Measurements from ENCODE around the gene NES. TPM values are rescaled to one million over a fixed set of nuclear protein-coding genes. Genes with fewer than 3 reads are reported as not detected.

The NES gene
- total RNA-seq, 4 donors from 2014 or later, result 4.3 to 10.4 (median 9.0) TPM

- Histone ChIP-seq H3K9me3 (no peaks in the 10 kb centered on the region), H3K27me3 (no peaks in the 10 kb centered on the region), H3K4me1 (peaks cover 15 to 41% of the 10 kb centered on the region in 2 donors), H3K4me3 (replicated peaks in 1 of 3) (peak overlapping the region in 1 of 3 donors; percentile 3), H3K36me3 (no peaks in the 10 kb centered on the region), H3K27ac (no peak overlapping the region)
- peak; percentile 65 to 69 for DNase-seq
- TF ChIP-seq CTCF (IDR thresholded peaks at IDR 0.05) (peak; percentile 75 to 98 (median 82)), POLR2A (IDR thresholded peaks at IDR 0.05) (no peak)
- intact Hi-C loops (cut with DNase I), result loop anchor here (5.0 kb wide), 1 partner anchor 75 kb away; no protein-coding TSS in a partner anchor
- 1 to 2% methylated on average over 51 to 53 of the region's 54 CpGs for WGBS, 2 donors
Measured at GRCh38 chr1:156656806-156657740, 20.1 kb downstream of the NES start.

GRCh38 chr1:156655904-156656516 is 21.2 kb downstream of the NES start:
- Histone ChIP-seq H3K27me3 (no peaks in the 10 kb centered on the region), H3K4me3 (replicated peaks in 1 of 3) (no peak overlapping the region), H3K27ac (no peak overlapping the region), H3K36me3 (no peaks in the 10 kb centered on the region), H3K4me1 (peaks cover 15 to 34% of the 10 kb centered on the region in 2 donors), H3K9me3 (no peaks in the 10 kb centered on the region)
- TF ChIP-seq POLR2A (IDR thresholded peaks at IDR 0.05), result no peak
- no peak for TF ChIP-seq CTCF (IDR thresholded peaks at IDR 0.05)
- DNase-seq, result no peak
- intact Hi-C loops (cut with DNase I), result loop anchor here (5.0 kb wide), 1 partner anchor 74 kb away; no protein-coding TSS in a partner anchor
- WGBS, 2 donors, result 53 to 59% methylated on average over 9 of the region's 9 CpGs

GRCh38 chr1:156655151-156655903 is 21.9 kb downstream of the NES start:
- no peak for TF ChIP-seq CTCF (IDR thresholded peaks at IDR 0.05)
- no peaks in the 10 kb centered on the region for H3K27me3 ChIP-seq
- no peak overlapping the region for H3K27ac ChIP-seq
- H3K9me3 ChIP-seq, result no peaks in the 10 kb centered on the region
- H3K36me3 ChIP-seq, result no peaks in the 10 kb centered on the region
- peaks cover 15 to 28% of the 10 kb centered on the region in 2 donors for H3K4me1 ChIP-seq
- no peak overlapping the region for H3K4me3 ChIP-seq (replicated peaks in 1 of 3)
- DNase-seq, result peak in 1 of 2 donors; percentile 35
- intact Hi-C loops (cut with DNase I), result loop anchor here (5.0 kb wide), 1 partner anchor 73 kb away; no protein-coding TSS in a partner anchor
- 36 to 47% methylated on average over 2 of the region's 2 CpGs for WGBS, 2 donors

GRCh38 chr1:156654700-156655099 is 22.5 kb downstream of the NES start:
- no peaks in the 10 kb centered on the region for H3K36me3 ChIP-seq
- H3K27ac ChIP-seq, result no peak overlapping the region
- WGBS, 2 donors, result 45 to 55% methylated on average over 1 of the region's 1 CpG
- H3K9me3 ChIP-seq, result no peaks in the 10 kb centered on the region
- no peak for DNase-seq
- intact Hi-C loops (cut with DNase I), result loop anchor here (5.0 kb wide), 1 partner anchor 72 kb away; no protein-coding TSS in a partner anchor
- TF ChIP-seq CTCF (IDR thresholded peaks at IDR 0.05) (no peak), POLR2A (IDR thresholded peaks at IDR 0.05) (no peak)
- no peak overlapping the region for H3K4me3 ChIP-seq (replicated peaks in 1 of 3)
- H3K27me3 ChIP-seq, result no peaks in the 10 kb centered on the region
- peaks cover 12 to 21% of the 10 kb centered on the region in 2 donors for H3K4me1 ChIP-seq

Measured in thyroid gland (tissue), 4 donors.